Tibial nerve (tissue), 4 donors: ENCODE data around the gene PTPDC1.

Source experiments
- CTCF ChIP-seq, 5 experiments: fragments of 200-600 bp in 3 of 5; fragments of 450-650 bp in 2 of 5; sonication (generic) in 3 of 5; IDR thresholded peaks; one replicate each; pipeline ENCODE4 v1.5.1; 2016 to 2019; ENCODE audit warnings: antibody characterized with exemption in 5 of 5, mild to moderate bottlenecking in 3 of 5, moderate library complexity in 2 of 5
- EP300 ChIP-seq, 2 donors: sonication (generic); formaldehyde crosslinking; IDR thresholded peaks; one replicate each; pipeline ENCODE4 v1.6.1; 2017; ENCODE audit warnings: antibody characterized with exemption in 2 of 2, mild to moderate bottlenecking in 1 of 2
- POLR2A ChIP-seq, 2 donors: fragments of 450-650 bp; IDR thresholded peaks; one replicate each; pipeline ENCODE4 v1.6.1; 2017; ENCODE audit warnings: antibody characterized with exemption in 2 of 2, mild to moderate bottlenecking in 2 of 2, moderate library complexity in 2 of 2

DNA sequence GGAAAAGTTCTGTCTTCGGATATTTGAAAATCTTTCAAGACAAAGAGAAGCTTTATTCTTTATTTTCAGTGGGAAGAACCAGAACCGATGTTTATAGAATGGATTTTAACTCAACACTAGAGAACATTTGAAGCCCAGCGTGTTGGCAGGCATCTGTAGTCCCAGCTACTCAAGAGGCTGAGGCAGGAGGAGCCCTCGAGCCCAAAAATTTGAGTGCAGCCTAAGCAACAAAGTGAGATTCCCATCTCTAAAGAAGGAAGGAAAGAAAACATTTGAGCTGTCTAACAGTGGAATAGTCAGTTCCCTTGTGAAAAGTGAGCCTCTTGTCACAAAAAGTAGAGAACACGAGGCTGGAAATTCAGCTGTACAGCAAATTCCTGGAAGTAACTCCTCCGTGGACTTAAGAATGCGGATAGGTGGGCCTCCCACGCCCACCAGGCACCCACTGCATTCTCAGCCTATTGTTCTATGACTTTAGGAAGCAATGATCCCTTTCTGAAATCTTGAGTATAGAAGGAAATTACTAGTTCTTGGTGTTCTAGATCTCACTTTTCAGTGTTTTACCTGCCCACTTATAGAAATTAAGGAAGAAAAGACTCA, 2.3 kb upstream of the PTPDC1 start:
- TF ChIP-seq CTCF (IDR thresholded peaks at IDR 0.05) (peak in 1 of 5 experiments; percentile 12), POLR2A (IDR thresholded peaks at IDR 0.05) (no peak), EP300 (IDR thresholded peaks at IDR 0.05) (peak in 1 of 2 donors; percentile 12)
